HG03175 (cell line): ENCODE data around the gene DTNA.
"Not testable (repeated sequence)": the region's sequence is repeated elsewhere in the genome, so short reads cannot be mapped to it uniquely, and the experiment has no call there.

Experiments
- ATAC-seq: cut with Tn5 transposase; IDR thresholded peaks from one replicate; pipeline ENCODE4 v1.9.1; 2021; ENCODE audit warnings: mild to moderate bottlenecking, moderate library complexity; ENCODE audit not compliant: unreplicated experiment

DTNA gene

DNA sequence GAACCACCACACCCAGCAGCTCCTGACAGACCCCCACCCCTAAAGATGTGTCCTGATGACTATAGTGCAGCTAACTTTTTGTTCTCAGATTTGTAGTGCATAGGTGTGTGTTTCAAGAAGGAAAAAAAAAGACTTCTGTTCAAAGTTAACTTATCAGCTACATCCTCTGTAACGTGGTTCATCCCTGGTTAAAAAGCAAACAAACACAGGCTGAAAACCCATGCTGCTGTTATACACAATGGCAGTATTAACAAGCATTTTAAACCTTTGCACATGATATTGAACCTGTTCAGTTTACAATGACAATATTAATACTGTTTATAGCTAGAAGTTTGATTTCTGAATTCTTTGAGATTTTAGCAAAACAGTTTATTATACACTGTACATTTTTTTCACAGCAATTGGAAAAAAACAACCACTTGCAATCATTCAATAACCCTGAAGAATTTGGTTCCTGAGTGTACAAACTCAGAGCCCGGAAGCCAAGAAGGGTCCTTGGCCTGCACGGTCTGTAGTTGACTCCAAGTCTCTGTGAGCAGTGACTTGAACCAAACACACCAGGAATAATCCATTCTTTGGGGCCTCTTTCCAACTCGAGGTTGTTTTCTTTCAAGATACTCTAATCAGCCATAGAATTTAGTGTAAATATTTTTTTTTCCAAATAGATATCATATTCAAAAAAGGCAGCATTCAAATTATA is 177.9 kb downstream of the DTNA start:
- ATAC-seq, result no peak

DNA sequence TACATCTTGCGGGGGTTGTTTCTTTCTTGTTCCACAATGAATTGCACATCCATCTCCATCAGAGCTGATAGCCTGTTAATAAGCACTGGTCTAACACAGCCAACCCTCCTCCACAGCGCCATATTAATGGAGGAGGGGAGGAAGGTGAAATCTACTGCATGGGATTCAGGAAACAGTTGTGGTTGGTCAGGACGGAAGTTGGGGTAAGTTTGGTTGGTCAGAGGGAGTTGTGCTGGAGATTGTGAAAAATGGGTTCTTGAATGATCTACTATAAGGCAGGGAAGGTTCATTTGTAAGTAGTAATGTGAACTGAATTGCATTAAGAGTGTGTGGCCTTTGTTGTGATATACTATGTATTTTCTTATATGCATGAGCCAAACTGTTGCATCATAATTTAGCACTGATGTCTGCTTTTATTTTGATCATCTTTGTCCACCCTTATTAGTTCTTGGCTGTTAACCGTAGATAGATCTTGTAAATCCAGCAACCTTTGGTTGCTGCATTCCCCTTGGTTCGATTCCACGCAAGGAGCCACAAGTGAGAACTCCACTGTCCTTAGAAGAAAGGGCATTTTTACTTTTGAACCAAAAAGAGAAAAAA is 180.5 kb downstream of the DTNA start:
- ATAC-seq, result no peak

DNA sequence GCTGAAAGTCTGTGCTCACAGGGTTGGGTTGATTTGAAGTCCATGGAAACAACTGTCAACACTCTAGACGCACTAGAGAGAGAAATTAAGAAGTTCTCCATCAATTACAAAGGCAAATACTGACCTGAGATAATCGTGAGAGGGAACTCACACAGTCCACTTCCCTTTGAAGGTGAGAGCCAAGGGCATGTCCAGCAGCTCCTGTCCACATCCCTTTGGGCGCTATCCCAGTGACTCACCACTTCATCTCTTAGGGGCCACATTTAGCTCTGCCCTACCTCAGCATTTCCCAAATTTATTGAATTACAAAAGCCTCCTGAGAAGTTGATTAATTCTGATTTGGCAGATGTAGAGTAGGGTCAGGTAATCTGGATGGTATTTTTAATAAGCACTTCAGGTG is 182.3 kb downstream of the DTNA start:
- ATAC-seq, result no peak

DNA sequence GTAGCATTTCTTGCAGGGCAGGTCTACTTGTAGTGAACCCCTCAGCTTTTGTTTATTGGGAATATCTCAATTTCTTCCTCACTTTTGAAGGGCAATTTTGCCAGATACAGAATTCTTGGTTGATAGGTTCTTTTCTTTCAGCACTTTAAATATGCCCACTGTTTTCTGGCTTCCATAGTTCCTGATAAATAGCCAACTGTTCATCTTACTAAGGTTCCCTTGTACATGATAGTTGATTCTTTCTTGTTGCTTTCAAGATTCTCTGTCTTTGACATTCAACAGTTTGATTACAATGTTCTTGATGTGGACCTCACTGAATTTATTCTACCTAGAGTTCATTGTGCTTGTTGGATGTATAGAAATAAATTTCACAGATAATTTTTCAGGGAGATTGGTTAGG is 183.1 kb downstream of the DTNA start:
- no peak for ATAC-seq

DNA sequence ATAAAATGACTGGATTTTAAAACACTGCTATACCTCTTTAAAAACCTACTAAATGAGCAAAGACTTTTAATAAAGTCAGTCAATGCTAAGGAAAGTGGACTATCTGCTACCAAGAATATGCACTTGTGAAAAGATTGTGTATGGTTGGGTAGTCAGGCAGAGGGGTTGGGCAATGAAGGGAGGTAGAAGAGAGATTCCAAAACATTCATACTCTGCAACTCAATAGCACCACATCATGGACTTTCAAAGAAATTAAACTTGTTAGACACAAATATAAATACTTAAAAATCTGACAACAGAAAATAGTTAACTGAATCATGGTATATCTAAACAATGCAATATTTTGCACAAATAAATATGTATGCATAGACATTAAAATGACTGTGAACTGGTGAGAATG is 191.2 kb downstream of the DTNA start:
- ATAC-seq, result no peak

DNA sequence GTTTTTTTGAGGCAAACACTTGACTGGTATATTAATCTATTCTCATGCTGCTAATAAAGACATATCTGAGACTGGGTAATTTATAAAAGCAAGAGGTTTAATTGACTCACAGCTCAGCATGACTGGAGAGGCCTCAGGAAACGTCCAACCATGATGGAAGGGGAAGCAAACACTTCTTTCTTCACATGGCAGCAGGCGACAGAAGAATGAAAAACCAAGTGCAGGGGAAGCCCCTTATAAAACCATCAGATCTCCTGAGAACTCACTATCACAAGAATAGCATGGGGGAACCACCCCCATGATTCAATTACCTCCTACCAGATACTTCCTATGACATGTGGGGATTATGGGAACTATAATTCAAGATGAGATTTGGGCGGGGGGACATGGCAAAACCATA is 194.9 kb downstream of the DTNA start:
- ATAC-seq, result no peak

DNA sequence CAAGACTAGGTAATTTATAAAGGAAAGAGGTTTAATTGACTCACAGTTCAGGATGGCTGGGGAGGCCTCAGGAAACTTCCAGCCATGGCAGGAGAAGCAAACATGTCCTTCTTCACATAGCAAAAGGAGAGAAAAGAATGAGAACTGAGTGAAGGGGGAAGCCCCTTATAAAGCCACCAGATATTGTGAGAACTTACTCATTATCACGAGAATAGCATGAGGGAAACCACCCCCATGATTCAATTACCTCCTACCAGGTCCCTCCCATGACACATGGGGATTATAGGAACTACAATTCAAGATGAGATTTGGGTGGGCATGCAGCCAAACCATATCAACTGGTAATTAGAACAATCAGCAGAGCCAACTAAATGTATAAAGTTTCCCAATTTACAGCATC is 196.9 kb downstream of the DTNA start:
- not testable (repeated sequence) for ATAC-seq

DNA sequence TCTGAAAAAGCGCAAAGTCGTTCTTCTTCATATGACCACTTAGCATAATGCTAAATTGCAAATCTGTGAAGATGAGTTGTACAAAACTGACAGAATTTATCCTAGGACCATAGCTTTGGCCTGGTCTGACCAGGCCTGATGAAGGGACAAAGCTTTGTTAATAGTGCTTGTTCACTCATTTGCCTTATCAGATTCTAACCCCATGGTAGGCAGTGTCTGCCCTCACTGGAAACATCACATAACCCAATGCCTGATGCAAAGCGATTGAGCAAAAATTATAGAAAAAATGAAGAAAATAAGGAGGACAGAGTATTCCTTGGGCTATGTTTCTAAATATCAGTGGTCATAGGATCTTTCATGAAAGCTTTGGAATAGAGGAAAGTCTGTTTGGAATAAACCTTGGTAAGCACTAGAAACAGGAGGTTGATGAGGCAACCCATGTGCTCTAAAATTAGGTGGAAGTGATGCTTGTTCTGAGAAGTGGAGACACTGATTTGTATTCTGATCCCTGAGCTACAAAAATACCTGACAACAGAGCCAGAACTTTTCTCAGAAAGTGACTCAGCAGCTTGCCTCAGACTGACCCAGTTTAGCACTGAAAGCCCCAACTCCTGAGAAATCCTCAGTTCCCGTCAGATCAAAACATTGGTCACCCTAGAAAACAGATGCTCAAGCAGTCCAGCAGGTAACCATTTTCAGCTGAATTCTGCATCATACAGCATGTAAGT is 199.7 kb downstream of the DTNA start:
- ATAC-seq, result no peak

DNA sequence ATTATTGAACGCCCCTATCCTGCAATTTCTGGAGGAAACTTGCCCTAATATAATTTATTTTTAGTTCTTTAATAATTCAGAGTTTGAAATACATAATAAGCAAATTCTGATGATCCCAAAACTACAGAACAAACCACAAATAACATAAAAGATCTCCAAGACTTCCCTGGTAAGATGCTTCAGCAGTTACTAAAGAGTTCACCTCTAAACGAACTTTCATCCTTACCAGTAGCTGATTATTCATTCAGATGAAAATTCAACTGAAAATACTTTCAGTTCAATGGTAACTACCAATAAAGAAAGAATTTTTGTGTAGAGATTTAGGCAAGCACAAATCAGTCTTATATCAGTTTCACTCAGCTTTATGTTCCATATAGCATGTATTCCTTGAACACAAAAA is 201.0 kb downstream of the DTNA start:
- no peak for ATAC-seq

DNA sequence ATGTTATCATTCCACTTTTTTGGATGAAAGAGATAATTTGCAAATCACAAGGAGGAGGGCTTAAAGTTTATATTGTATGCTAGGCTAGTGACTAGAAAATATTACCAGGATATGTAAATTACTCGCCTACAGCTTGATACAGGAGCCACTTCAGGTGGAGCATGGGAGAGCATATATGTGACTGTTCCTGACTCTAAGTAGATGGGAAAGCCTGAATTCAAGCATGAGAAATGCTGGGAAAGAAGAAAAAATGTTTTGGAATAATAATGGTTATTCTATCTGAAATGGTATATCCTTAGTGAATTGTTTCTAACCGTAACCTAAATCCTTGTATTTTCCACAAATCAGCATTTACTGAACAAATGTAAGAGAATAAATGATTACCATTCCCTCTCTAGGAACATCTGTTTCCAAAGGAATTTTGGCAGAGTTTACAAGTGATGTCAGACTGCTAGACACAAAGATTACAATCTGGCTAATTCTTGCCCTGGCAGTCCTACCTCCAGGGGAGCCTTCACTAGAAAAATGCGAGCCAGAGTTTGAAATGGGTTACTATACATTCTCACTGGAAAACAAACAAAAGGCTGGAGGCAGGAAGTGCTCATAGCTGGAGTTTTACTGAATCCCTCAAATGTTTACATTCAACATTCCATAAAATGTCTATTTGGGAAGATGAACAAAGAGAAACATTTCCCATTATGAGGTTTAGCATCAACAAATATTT is 201.7 kb downstream of the DTNA start:
- ATAC-seq, result no peak

DNA sequence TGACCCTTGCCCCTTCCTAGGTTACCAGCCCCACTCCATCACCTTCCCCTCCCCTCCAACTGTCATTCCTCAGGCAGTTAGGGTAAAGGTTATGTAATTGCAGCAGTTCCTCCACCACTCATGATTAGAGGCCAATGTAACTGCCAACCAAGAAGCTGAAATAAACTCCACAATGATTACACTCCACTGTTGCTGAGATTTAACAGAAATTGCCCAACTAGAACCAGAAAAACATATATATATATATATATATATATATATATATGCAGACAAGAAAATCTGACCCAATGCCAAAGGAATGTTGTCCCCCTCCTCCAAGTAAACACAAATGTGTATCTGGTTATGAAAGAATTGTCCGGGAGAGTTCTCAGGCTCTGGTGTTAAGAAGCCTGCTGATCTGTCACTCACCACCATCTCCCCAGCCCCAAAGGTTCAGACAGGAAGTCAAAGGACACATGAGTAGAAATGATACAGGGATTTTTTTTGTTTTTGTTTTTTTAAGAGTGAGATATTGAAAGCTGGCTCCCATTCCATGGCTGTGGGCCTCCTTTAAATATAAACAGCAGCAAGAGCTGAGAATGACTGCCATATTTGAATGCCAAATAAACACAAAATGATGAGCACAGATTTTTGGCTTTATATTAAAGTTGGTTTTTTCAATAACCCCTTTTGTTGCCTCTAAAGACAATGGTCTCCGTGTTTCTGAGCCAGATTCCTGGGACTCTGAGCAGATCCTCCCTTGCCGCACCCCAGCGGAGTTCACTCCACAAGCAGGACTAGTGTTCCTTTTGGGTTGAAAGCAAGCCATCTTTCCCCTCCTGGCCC is 204.0 kb downstream of the DTNA start:
- no peak for ATAC-seq

DNA sequence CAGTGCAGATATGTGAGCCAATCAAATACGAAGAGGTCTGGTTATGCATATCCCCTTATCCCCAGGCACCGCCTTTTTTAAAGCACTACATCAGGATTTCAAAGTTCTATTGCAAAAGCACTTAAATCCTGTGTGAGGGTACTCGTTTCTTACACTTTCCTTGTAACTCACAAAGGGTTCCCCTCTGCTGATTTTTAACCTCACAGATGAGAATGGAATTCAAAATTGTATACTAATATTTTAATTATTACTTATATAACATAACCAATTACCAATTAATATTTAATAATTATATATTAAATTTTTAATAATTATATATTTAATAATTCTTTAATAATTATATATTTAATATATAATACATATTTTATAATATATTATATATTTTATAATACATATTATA is 204.9 kb downstream of the DTNA start:
- no peak for ATAC-seq

DNA sequence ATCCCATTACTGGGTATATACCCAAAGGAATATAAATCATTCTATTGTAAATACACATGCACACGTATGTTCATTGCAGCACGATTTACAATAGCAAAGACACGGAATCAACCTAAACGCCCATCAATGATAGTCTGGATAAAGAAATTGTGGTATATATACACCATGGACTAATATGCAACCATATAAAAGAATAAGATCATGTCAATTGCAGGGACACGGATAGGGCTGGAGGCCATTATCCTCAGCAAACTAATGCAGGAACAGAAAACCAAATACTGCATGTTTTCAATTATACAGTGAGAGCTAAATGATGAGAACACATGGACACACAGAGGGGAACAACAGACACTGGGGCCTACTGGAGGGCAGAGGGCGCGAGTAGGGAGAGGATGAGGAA is 206.4 kb downstream of the DTNA start:
- ATAC-seq, result not testable (repeated sequence)

DNA sequence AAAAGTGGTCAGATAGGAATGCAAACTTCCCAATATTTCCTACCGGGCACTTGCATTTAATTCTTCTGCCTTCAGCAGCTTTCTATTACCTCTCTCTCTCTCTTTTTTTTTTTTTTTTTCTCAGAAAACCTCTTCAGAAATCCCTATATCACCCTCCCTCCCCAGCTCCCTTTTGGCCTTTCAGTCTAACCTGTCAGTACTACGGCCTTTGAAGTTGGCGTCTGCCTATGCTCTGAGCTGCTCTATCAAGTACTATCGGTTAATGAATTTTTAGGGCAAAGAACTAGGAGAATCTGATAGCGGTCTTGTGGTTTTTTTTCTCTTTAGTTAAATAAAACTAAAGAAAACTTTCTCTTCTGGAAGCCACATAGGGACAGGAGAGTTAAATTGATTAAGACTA is 208.8 kb downstream of the DTNA start:
- no peak for ATAC-seq

DNA sequence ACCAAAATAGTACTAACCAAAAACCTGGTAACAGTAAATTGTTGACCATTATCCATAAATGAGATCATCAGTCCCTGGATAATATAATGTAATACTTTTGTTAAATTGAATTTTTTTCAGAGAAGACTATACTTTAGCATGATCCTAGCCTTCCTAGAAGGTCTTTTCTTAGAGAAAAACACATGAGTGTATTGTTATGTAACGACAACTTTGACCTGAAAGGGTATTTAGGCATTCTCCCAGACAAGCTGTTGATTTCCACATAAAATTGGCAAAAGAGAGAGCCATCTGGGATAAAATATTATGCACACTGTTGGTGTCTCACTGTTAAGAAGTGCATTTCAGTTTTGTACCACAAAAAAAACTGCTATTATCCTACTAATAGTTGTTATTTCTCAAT is 211.1 kb downstream of the DTNA start:
- ATAC-seq, result no peak

DNA sequence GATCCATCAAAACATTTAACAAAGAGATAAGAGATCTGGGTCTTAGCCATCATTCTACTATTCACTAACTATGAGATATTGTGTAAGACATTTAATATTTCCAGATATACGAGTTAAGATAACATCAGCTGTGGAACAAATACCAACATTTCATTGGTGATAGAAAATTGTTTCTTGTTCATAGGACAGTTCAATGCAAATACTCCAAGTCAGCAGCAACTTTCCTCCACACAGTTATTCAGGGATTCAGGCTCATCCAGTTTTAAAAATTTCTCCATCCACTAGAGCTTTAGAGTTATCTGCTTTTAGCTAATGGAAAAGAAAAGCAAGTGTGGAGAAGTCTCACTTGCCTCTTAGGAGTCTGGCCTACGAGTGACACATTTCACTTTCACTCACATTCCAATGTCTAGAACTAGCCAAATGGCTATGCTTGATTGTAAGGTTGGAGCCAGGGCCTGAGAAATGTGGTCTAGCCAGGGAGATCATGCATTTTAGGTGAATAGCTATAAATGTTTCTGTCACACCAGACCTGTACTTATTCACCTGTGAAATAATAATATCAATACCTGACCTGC is 211.8 kb downstream of the DTNA start:
- no peak for ATAC-seq

DNA sequence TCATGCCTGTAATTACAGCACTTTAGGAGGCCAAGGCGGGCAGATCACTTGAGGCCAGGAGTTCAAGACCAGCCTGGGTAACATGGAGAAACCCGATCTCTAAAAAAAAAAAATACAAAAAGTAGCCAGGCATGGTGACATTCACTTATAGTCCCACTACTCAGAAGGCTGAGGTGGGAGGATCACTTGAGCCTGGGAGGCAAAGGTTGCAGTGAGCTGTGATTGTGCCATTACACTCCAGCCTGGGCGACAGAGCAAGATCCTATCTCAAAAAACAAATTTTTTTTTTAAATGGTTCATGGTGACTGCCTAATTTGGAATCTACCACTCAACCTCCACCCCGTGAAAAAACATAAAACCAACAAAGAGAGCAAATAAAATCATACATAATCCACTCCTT is 212.5 kb downstream of the DTNA start:
- not testable (repeated sequence) for ATAC-seq

DNA sequence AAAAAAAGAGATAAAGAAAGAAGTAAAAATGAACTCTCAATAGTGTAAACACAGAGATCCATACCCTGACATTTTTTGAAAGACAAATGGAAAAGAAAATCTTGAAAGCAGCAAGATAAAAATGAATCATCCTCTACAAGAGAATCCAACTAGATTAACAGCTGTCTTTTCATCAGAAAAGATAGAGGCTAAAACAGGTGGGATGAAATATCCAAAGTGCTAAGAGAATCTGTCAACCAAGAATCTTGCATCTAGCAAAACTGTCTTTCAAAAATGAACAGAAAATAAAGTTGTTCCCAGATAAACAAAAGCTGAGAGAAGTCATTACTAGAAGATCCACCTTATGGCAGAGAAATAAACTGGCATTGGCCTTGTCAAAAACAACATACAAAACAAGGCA is 213.8 kb downstream of the DTNA start:
- no peak for ATAC-seq

DNA sequence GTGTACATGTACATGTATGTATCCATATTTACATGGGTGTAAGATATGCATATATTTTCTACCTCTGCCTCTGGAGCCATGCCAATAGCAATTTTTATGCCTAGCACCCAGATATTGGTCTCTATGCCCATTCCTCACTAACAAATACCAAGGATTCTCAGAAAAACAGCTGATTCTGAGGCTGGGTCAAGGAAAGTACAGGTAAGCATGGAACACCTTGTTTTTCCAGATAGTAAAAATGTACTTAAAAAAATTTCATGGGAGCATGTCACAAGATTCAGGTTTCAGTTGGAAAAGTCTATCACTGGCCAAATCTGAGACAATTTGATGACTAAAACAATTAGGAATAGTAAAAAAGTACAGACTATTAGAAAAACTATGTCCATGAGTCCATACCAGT is 216.6 kb downstream of the DTNA start:
- ATAC-seq, result no peak

DNA sequence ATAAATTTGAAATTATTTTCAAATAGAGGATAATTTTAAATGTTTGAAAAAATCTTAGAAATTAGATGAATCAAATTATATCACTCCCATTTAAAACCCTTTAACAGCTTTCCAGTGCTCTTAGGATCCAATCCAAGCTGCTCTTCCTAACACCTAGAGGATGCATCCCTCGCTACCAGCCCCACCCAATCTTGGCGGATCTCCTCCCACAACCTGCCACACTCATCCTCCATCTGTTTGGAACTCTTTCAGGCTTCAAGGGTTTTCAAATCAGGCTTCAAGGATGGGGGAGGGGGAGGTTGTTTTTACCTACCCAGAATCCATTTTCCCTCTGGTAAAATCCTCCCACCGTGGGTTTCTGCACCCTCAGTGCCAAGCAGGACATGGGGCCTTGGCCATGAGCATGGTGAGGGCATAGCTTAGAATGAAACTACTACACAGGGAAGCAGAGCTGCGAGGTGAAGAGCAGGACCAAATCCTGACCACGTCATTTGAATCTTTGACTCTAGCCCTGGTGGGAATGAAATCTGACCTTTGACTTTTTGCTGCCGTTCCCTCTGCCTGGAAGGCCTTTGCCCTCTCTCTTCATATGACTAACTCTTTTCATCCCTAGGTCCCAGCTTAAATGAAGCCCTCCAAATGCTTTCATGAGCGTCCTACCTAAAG is 218.1 kb downstream of the DTNA start:
- no peak for ATAC-seq
